ENCODE data around the gene NAA15.

GRCh38 chr4:139453041-139453370, 151.7 kb downstream of the NAA15 start:
- peak in 1 of 3 experiments; percentile 29 for TF ChIP-seq CTCF (IDR thresholded peaks at IDR 0.05)
- no peak for TF ChIP-seq POLR2A (IDR thresholded peaks at IDR 0.05)
